GM23248 (cell line): ENCODE data around the gene GASK1A.

Source experiments
- EZH2 ChIP-seq: fragments of 200-600 bp; sonication (generic); IDR thresholded peaks from 2 replicates; pipeline ENCODE4 v1.6.1; 2018; ENCODE audit warnings: antibody characterized with exemption, mild to moderate bottlenecking; ENCODE audit not compliant: insufficient read depth, poor library complexity, severe bottlenecking
- EZH2phosphoT487 ChIP-seq: fragments of 200-600 bp; sonication (generic); IDR thresholded peaks from 2 replicates; pipeline ENCODE4 v1.6.1; 2018; ENCODE audit warnings: antibody characterized with exemption, moderate library complexity, mild to moderate bottlenecking, low read depth; ENCODE audit not compliant: insufficient read depth

GRCh38 chr3:43043793-43044192 is 64.7 kb downstream of the GASK1A start:
- no peak for TF ChIP-seq EZH2phosphoT487
- TF ChIP-seq EZH2: no peak
